H9 (cell line): Measurements from ENCODE around the gene NPIPA1. TPM values are rescaled to one million over a fixed set of nuclear protein-coding genes. Genes with fewer than 3 reads are reported as not detected.
"Not testable (repeated sequence)": the region's sequence is repeated elsewhere in the genome, so short reads cannot be mapped to it uniquely, and the experiment has no call there.

ENCODE experiments used
- DNase-seq: peaks from one replicate; pipeline ENCODE4 v3.0.0-alpha.2; 2017
- H2AFZ ChIP-seq: one replicate; pipeline ENCODE4 v1.6.1; 2013; ENCODE audit warnings: mild to moderate bottlenecking, low read length, control low read depth, moderate library complexity
- H2AK5ac ChIP-seq: 2 replicates; pipeline ENCODE4 v1.6.1; 2013; ENCODE audit warnings: low read length, control low read depth, mixed read lengths; ENCODE audit not compliant: insufficient read length
- H2BK120ac ChIP-seq: one replicate; pipeline ENCODE4 v1.6.1; 2013; ENCODE audit warnings: low read depth, mild to moderate bottlenecking, low read length, control low read depth, inconsistent platforms; ENCODE audit not compliant: poor library complexity, severe bottlenecking
- H2BK12ac ChIP-seq: 2 replicates; pipeline ENCODE4 v1.6.1; 2013; ENCODE audit warnings: low read length, control low read depth, mixed read lengths, low read depth; ENCODE audit not compliant: insufficient read length
- H2BK15ac ChIP-seq: 2 replicates; pipeline ENCODE4 v1.6.1; 2013; ENCODE audit warnings: low read depth, low read length, control low read depth
- H2BK20ac ChIP-seq: one replicate; pipeline ENCODE4 v1.6.1; 2013; ENCODE audit warnings: low read depth, mild to moderate bottlenecking, low read length, control low read depth, inconsistent platforms; ENCODE audit not compliant: poor library complexity, severe bottlenecking
- H2BK5ac ChIP-seq: 2 replicates; pipeline ENCODE4 v1.6.1; 2013; ENCODE audit warnings: low read length, control low read depth, mixed read lengths; ENCODE audit not compliant: insufficient read length
- H3K14ac ChIP-seq: 2 replicates; pipeline ENCODE4 v1.6.1; 2013; ENCODE audit warnings: low read length, control low read depth; ENCODE audit not compliant: insufficient read depth
- H3K18ac ChIP-seq: 2 replicates; pipeline ENCODE4 v1.6.1; 2013; ENCODE audit warnings: low read depth, mild to moderate bottlenecking, mixed read lengths, low read length, control low read depth; ENCODE audit not compliant: insufficient read length
- H3K23ac ChIP-seq: 2 replicates; pipeline ENCODE4 v1.6.1; 2013; ENCODE audit warnings: low read length, control low read depth, mixed read lengths, low read depth; ENCODE audit not compliant: insufficient read length
- H3K23me2 ChIP-seq: 2 replicates; pipeline ENCODE4 v1.6.1; 2013; ENCODE audit warnings: low read depth, mild to moderate bottlenecking, mixed read lengths, low read length, control low read depth; ENCODE audit not compliant: insufficient read length, poor library complexity, severe bottlenecking
- H3K27ac ChIP-seq: 2 replicates; pipeline ENCODE4 v1.5.1; 2013; ENCODE audit warnings: low read length, control low read depth, mixed read lengths, low read depth; ENCODE audit not compliant: insufficient read length
- H3K27me3 ChIP-seq: 2 replicates; pipeline ENCODE4 v1.6.1; 2013; ENCODE audit warnings: low read length, control low read depth, inconsistent platforms; ENCODE audit not compliant: insufficient read depth
- H3K4ac ChIP-seq: 2 replicates; pipeline ENCODE4 v1.6.1; 2013; ENCODE audit warnings: low read depth, mild to moderate bottlenecking, control low read depth, inconsistent platforms, low read length, moderate library complexity
- H3K4me1 ChIP-seq: 2 replicates; pipeline ENCODE4 v1.6.1; 2013; ENCODE audit warnings: low read length, control low read depth, inconsistent platforms; ENCODE audit not compliant: insufficient read depth
- H3K4me2 ChIP-seq: 2 replicates; pipeline ENCODE4 v1.6.1; 2013; ENCODE audit warnings: low read length, control low read depth, mixed read lengths; ENCODE audit not compliant: insufficient read length, insufficient read depth
- H3K56ac ChIP-seq: 2 replicates; pipeline ENCODE4 v1.6.1; 2013; ENCODE audit warnings: low read depth, mild to moderate bottlenecking, mixed read lengths, low read length, control low read depth; ENCODE audit not compliant: insufficient read length
- H3K79me1 ChIP-seq: 2 replicates; pipeline ENCODE4 v1.6.1; 2013; ENCODE audit warnings: low read depth, mild to moderate bottlenecking, moderate library complexity, low read length, control low read depth, inconsistent platforms; ENCODE audit not compliant: insufficient read depth, poor library complexity, severe bottlenecking
- H3K79me2 ChIP-seq: 2 replicates; pipeline ENCODE4 v1.6.1; 2013; ENCODE audit warnings: low read length, control low read depth, inconsistent platforms; ENCODE audit not compliant: insufficient read depth
- H3K9ac ChIP-seq: 2 replicates; pipeline ENCODE4 v1.6.1; 2013; ENCODE audit warnings: low read length, control low read depth, mixed read lengths; ENCODE audit not compliant: insufficient read length; ENCODE audit errors: extremely low read depth
- H3K9me3 ChIP-seq: one replicate; pipeline ENCODE4 v1.6.1; 2013; ENCODE audit warnings: low read depth, low read length, inconsistent platforms; ENCODE audit not compliant: control insufficient read depth
- H3T11ph ChIP-seq: one replicate; pipeline ENCODE4 v1.6.1; 2013; ENCODE audit warnings: mild to moderate bottlenecking, low read length, control low read depth, inconsistent platforms
- H4K20me1 ChIP-seq: one replicate; pipeline ENCODE4 v1.6.1; 2013; ENCODE audit not compliant: control insufficient read depth, insufficient read length, insufficient read depth
- H4K5ac ChIP-seq: 2 replicates; pipeline ENCODE4 v1.6.1; 2013; ENCODE audit warnings: low read depth, mild to moderate bottlenecking, mixed read lengths, low read length, control low read depth; ENCODE audit not compliant: insufficient read length
- H4K8ac ChIP-seq: replicated peaks from 2 replicates; pipeline ENCODE4 v1.6.1; 2013; ENCODE audit warnings: low read length, control low read depth, mixed read lengths, low read depth; ENCODE audit not compliant: insufficient read length
- H4K91ac ChIP-seq: 2 replicates; pipeline ENCODE4 v1.6.1; 2013; ENCODE audit warnings: low read depth, mild to moderate bottlenecking, moderate library complexity, mixed read lengths, low read length, control low read depth; ENCODE audit not compliant: insufficient read length
- H3K27ac Mint-ChIP-seq, 3 experiments: 2 replicates in 2 of 3; 3 replicates in 1 of 3; pipeline ENCODE4 v1.8.0; 2020 to 2021; ENCODE audit warnings: mixed read lengths in 3 of 3, mild to moderate bottlenecking in 1 of 3, moderate library complexity in 1 of 3
- H3K27me3 Mint-ChIP-seq: 2 replicates; pipeline ENCODE4 v1.8.0; 2021; ENCODE audit warnings: low read depth, mild to moderate bottlenecking, moderate library complexity, mixed read lengths
- H3K36me3 Mint-ChIP-seq, 3 experiments: 2 replicates in 2 of 3; 3 replicates in 1 of 3; pipeline ENCODE4 v1.8.0; 2020 to 2021; ENCODE audit warnings: low read depth in 3 of 3, mixed read lengths in 3 of 3; ENCODE audit not compliant: insufficient read depth in 1 of 3
- H3K4me1 Mint-ChIP-seq, 2 experiments: 2 replicates each; pipeline ENCODE4 v1.8.0; 2020; ENCODE audit warnings: mixed read lengths in 2 of 2
- H3K4me3 Mint-ChIP-seq, 2 experiments: 2 replicates in 1 of 2; 3 replicates in 1 of 2; pipeline ENCODE4 v1.8.0; 2020 to 2021; ENCODE audit warnings: mild to moderate bottlenecking in 2 of 2, mixed read lengths in 2 of 2, moderate library complexity in 1 of 2
- H3K9me3 Mint-ChIP-seq, 2 experiments: 2 replicates in 1 of 2; 3 replicates in 1 of 2; pipeline ENCODE4 v1.8.0; 2020; ENCODE audit warnings: mild to moderate bottlenecking in 2 of 2, mixed read lengths in 2 of 2, moderate library complexity in 1 of 2
- WGBS: extraction: QIAGEN DNeasy Blood & Tissue Kit; methylation state at CpG from one replicate; pipeline ENCODE4 v1.1.7; 2013; ENCODE audit warnings: missing lambda C conversion rate, low lambda C conversion rate, mixed read lengths; ENCODE audit not compliant: insufficient read length; ENCODE audit errors: extremely low coverage; 5-methylcytosine and 5-hydroxymethylcytosine counted together
- total RNA-seq: library from RNA; stranded (reverse); gene quantifications from 2 replicates; pipeline ENCODE4 v1.2.1, GENCODE V29; 2021

The NPIPA1 gene
- total RNA-seq, 1 experiment from 2014 or later: 130 TPM

DNA sequence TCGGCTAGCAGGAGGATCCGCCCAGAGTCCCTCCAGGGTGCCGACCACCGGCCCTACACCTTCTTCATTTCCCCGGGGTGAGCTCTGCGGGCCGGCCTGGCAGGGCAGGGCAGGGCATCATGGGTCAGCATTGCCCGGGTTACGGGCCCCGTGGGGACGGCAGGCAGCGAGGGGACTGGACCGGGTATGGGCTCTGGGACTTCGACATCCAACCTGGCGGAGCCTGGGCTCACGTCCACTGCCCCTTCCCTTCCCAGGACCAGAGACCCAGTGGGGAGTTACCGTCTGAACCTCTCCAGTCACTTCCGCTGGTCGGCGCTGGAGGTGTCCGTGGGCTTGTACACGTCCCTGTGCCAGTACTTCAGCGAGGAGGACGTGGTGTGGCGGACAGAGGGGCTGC, 7.0 kb upstream of the NPIPA1 start:
- H3K4ac ChIP-seq, H3K23me2 ChIP-seq, H4K8ac ChIP-seq, H2BK15ac ChIP-seq, H3T11ph ChIP-seq, H4K91ac ChIP-seq, H2AK5ac ChIP-seq, H3K79me1 ChIP-seq, H3K14ac ChIP-seq, H3K56ac ChIP-seq, H2BK12ac ChIP-seq, H3K27me3 Mint-ChIP-seq, H3K9ac ChIP-seq, H3K4me1 ChIP-seq, H3K27me3 ChIP-seq, H4K5ac ChIP-seq, H4K20me1 ChIP-seq, H3K4me1 Mint-ChIP-seq, H3K23ac ChIP-seq, H3K27ac Mint-ChIP-seq, H3K9me3 ChIP-seq, H2BK120ac ChIP-seq, H2BK5ac ChIP-seq, DNase-seq, H2AFZ ChIP-seq, H3K27ac ChIP-seq, H3K4me3 Mint-ChIP-seq, H3K79me2 ChIP-seq, H3K36me3 Mint-ChIP-seq, H3K9me3 Mint-ChIP-seq, H2BK20ac ChIP-seq, H3K4me2 ChIP-seq, H3K18ac ChIP-seq: not testable (repeated sequence)
- no CpG with 5 or more reads among the region's 25 CpGs for WGBS

DNA sequence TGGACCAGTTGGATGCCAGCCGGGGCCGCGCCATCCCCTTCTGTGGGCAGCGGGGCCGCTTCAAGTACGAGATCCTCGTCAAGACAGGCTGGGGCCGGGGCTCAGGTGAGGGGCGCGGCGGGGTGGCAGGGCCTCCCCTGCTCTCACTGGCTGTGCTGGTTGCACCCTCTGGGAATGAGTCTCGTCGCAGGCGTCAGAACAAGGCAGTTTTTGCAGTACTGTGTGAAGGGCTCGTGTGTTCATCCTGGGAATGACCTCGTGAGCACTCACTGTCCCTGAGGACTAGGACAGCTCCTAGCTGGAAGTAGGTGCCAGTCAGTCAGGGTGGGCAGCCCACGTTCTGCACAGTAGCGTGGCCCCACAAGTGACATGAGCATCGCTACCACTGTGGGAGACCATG, 6.3 kb upstream of the NPIPA1 start:
- H3K79me1 ChIP-seq, H2BK20ac ChIP-seq, H3K23ac ChIP-seq, H3K4me2 ChIP-seq, H3K18ac ChIP-seq, H2BK5ac ChIP-seq, H4K8ac ChIP-seq, H3K56ac ChIP-seq, H3K4me3 Mint-ChIP-seq, H3K23me2 ChIP-seq, H4K20me1 ChIP-seq, H2BK15ac ChIP-seq, H3K9ac ChIP-seq, H4K91ac ChIP-seq, H3K27ac ChIP-seq, H2BK120ac ChIP-seq, H3K27me3 ChIP-seq, H3K27ac Mint-ChIP-seq, H4K5ac ChIP-seq, H2AK5ac ChIP-seq, H3T11ph ChIP-seq, H2BK12ac ChIP-seq, H3K14ac ChIP-seq, H3K4ac ChIP-seq, H2AFZ ChIP-seq, H3K9me3 Mint-ChIP-seq, H3K36me3 Mint-ChIP-seq, H3K4me1 Mint-ChIP-seq, DNase-seq, H3K9me3 ChIP-seq, H3K27me3 Mint-ChIP-seq, H3K4me1 ChIP-seq, H3K79me2 ChIP-seq: not testable (repeated sequence)
- no CpG with 5 or more reads among the region's 19 CpGs for WGBS
